ENCODE data around the gene TMEM271.

TMEM271 gene

DNA sequence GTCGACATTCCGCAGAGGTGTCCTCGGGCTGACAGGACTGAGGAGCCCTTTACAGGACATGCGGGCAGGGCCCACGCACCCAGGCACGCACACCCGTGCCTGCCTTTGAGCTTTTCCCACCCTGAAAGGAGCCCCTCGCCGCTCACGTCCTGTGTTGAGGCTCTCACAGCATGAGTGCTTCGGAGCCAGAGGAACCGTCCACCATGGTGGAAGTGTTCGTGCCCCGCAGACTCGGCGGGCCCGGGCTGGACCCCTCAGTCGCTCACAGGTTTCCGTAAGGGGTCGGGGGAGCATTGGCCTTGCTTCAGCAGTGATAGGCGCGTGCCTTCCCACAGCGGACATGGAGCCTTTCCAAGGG lies 40.2 kb downstream of the TMEM271 start:
- Histone ChIP-seq H3K36me3 (ENCODE audit: control insufficient read depth, insufficient read depth, low read length) (peaks cover 44% of the 10 kb centered on the region), H3K27me3 (replicated peaks; ENCODE audit: control insufficient read depth, insufficient read depth, low read length) (no peaks in the 10 kb centered on the region), H3K4me3 (replicated peaks; ENCODE audit: low read depth, low read length) (no peak overlapping the region)
- DNase-seq (ENCODE audit: extremely low read depth, insufficient read length): no peak
- no peak for TF ChIP-seq CTCF (IDR thresholded peaks at IDR 0.05; ENCODE audit: insufficient read depth, low read length, poor library complexity, severe bottlenecking)

DNA sequence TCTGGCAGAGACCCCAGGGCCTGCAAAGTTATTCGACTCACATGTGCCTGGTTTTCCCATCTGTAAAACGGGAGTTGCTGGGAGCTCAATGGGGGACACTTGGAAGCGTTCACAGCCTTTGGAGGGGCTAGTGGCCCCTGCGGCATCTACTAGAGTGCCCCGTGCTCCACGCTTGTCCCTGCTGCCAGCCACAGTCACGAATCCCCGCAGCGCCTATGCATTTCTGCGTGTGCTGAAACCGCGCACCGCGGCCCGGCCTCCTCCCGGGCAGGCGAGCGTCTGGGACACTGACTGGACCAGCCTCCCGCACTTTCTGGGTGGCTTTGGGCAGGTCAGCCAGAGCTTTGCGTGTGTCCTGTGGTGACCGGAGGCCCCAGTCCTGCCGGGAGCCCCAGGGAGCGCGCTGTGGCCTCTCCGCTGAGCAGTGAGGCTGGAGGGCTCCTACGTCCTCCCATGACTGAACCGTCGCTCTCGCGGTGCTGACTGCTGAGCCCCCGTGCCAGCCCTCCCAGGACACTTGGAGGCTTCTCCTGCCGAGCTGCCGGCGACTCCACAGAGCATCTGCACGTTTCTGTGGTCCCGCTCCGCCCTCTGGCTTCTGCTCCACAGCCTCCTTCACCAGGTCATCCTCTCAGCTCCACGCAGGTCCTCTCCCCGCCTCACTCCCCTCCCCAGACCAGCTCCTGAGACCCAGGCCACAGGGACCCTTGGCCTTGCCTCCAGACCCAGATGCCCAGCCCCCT lies 40.7 kb downstream of the TMEM271 start:
- DNase-seq (ENCODE audit: extremely low read depth, insufficient read length): no peak
- Histone ChIP-seq H3K36me3 (ENCODE audit: control insufficient read depth, insufficient read depth, low read length) (peaks cover 44% of the 10 kb centered on the region), H3K4me3 (replicated peaks; ENCODE audit: low read depth, low read length) (no peak overlapping the region), H3K27me3 (replicated peaks; ENCODE audit: control insufficient read depth, insufficient read depth, low read length) (no peaks in the 10 kb centered on the region)
- TF ChIP-seq CTCF (IDR thresholded peaks at IDR 0.05; ENCODE audit: insufficient read depth, low read length, poor library complexity, severe bottlenecking): no peak

GRCh38 chr4:534576-535151 lies 41.4 kb downstream of the TMEM271 start:
- TF ChIP-seq CTCF (IDR thresholded peaks at IDR 0.05; ENCODE audit: insufficient read depth, low read length, poor library complexity, severe bottlenecking): no peak
- no peak for DNase-seq (ENCODE audit: extremely low read depth, insufficient read length)
- peaks cover 44% of the 10 kb centered on the region for H3K36me3 ChIP-seq (ENCODE audit: control insufficient read depth, insufficient read depth, low read length)
- no peak overlapping the region for H3K4me3 ChIP-seq (replicated peaks; ENCODE audit: low read depth, low read length)
- no peaks in the 10 kb centered on the region for H3K27me3 ChIP-seq (replicated peaks; ENCODE audit: control insufficient read depth, insufficient read depth, low read length)

- peaks cover 44% of the 10 kb centered on the region for H3K36me3 ChIP-seq (ENCODE audit: control insufficient read depth, insufficient read depth, low read length)
- no peaks in the 10 kb centered on the region for H3K27me3 ChIP-seq (replicated peaks; ENCODE audit: control insufficient read depth, insufficient read depth, low read length)
- DNase-seq (ENCODE audit: extremely low read depth, insufficient read length): no peak
- no peak for TF ChIP-seq CTCF (IDR thresholded peaks at IDR 0.05; ENCODE audit: insufficient read depth, low read length, poor library complexity, severe bottlenecking)
- H3K4me3 ChIP-seq (replicated peaks; ENCODE audit: low read depth, low read length): no peak overlapping the region
These were observed 42.0 kb downstream of the TMEM271 start for GRCh38 chr4:534101-534575.

DNA sequence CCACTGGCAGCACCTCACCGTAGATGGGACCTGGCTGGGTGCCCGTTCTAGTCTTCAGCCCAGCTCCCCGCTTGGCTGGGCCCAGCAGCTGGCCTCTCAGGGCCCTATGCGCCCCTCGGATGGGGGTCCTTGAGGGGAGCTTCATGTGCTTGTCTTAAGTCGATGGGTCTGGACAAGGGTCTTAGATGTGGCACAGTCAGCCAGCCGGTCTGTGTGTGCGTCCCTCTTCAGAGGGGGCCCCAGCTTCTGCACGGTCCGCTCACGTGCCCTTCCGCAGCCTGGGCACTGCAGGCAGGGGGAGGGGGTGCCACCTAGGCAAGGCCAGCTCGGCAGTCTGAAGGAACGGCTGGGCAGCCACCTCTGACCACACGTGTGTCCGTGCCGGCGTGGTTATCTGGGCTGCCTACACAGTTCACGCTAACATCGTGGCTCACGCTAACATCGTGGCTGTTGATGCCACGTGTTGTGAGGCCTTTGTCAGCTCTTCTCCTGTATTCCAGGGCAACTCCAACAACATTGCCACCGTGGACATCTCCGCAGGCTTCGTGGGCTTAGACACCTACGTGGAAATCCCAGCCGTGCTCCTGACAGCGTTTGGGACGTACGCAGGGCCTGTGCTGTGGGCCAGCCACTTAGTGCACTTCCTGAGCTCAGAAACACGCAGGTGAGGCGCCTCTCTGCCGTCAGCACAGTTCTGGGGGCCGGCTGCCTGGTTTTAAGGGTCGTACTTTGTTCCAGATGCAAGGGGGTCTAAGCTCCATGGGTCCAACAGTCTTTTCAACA lies 42.6 kb downstream of the TMEM271 start:
- Histone ChIP-seq H3K36me3 (ENCODE audit: control insufficient read depth, insufficient read depth, low read length) (peaks cover 45% of the 10 kb centered on the region), H3K27me3 (replicated peaks; ENCODE audit: control insufficient read depth, insufficient read depth, low read length) (no peaks in the 10 kb centered on the region), H3K4me3 (replicated peaks; ENCODE audit: low read depth, low read length) (no peak overlapping the region)
- TF ChIP-seq CTCF (IDR thresholded peaks at IDR 0.05; ENCODE audit: insufficient read depth, low read length, poor library complexity, severe bottlenecking): no peak
- no peak for DNase-seq (ENCODE audit: extremely low read depth, insufficient read length)

Data from GM06990 (cell line).